Effector memory CD8-positive, alpha-beta T cell (primary cell): Measurements from ENCODE around the gene H6PD.

Source experiments
- ATAC-seq: fragments of 150-1000 bp; cut with Tn5 transposase; replicated peaks from 2 replicates; pipeline ENCODE4 v1.10.0; 2021; ENCODE audit warnings: mild to moderate bottlenecking, moderate library complexity
- DNase-seq, 3 experiments: peaks; one replicate each; pipeline ENCODE4 v3.0.0; 2021
- H3K27ac Mint-ChIP-seq, 2 donors: one replicate each; pipeline ENCODE4 v1.8.0; 2022; ENCODE audit warnings: mild to moderate bottlenecking in 2 of 2, mixed read lengths in 2 of 2, moderate library complexity in 2 of 2
- H3K27me3 Mint-ChIP-seq, 2 donors: one replicate each; pipeline ENCODE4 v1.8.0; 2022; ENCODE audit warnings: mixed read lengths in 2 of 2
- H3K36me3 Mint-ChIP-seq: one replicate; pipeline ENCODE4 v1.8.0; 2022; ENCODE audit warnings: mild to moderate bottlenecking, moderate library complexity, mixed read lengths; ENCODE audit not compliant: insufficient read depth
- H3K4me1 Mint-ChIP-seq, 2 donors: one replicate each; pipeline ENCODE4 v1.8.0; 2022; ENCODE audit warnings: low read depth in 2 of 2, mixed read lengths in 2 of 2
- H3K4me3 Mint-ChIP-seq, 2 donors: one replicate each; pipeline ENCODE4 v1.8.0; 2022; ENCODE audit warnings: mild to moderate bottlenecking in 2 of 2, mixed read lengths in 2 of 2, moderate library complexity in 2 of 2
- H3K9me3 Mint-ChIP-seq, 2 donors: one replicate each; pipeline ENCODE4 v1.8.0; 2022; ENCODE audit warnings: mixed read lengths in 2 of 2

H6PD gene

GRCh38 chr1:9238550-9238949, 4.0 kb downstream of the H6PD start:
- peaks cover 32 to 41% of the 10 kb centered on the region in 2 donors for H3K4me1 Mint-ChIP-seq
- no peaks in the 10 kb centered on the region for H3K9me3 Mint-ChIP-seq
- ATAC-seq (no peak), DNase-seq (no peak)
- H3K27ac Mint-ChIP-seq, result peak overlapping the region in 1 of 2 donors; percentile 22
- no peaks in the 10 kb centered on the region for H3K27me3 Mint-ChIP-seq
- H3K36me3 Mint-ChIP-seq, result peaks cover 11% of the 10 kb centered on the region
- H3K4me3 Mint-ChIP-seq, result no peak overlapping the region

DNA sequence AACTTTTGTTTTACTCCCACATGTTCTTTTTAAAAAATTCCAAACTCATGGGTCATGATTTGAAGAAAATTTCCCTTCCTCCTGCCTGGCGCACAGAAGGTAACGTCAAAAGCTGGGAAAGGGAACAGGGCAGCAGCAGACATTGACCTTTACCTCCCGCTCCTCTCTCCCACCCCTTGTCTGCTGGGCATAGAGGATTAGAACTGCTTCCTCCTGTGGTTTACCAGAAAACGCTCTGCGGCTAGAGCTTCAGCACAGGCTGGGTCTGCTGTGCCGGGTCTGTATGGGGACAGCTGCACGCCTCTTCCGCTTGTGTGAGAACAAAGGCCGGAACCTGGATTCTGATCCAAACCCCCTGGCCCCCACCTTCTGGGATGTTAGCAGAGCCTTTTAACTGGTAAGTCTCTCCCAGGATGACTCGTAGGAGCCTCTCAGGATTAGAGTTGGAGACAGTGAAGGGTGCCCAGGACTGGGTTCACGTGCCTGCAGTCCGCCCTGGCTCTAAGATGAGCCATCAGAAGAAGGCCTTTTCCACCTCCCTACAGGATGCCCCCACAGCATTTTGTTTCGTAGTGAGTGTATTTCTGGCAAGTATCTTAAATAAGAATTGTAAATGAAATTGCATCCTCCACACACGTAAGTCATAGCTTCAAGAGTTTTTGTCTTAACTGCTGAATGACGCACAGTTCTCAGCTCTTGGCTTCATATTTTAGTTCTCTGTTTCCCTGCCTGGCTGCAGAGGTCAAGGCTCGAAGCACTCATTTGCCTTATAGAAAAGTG, 5.2 kb downstream of the H6PD start:
- peak; percentile 50 for ATAC-seq
- H3K27me3 Mint-ChIP-seq, result no peaks in the 10 kb centered on the region
- no peaks in the 10 kb centered on the region for H3K9me3 Mint-ChIP-seq
- peak overlapping the region; percentile 31 to 38 for H3K27ac Mint-ChIP-seq
- peak overlapping the region; percentile 62 for H3K4me3 Mint-ChIP-seq
- DNase-seq, result peak in 2 of 3 experiments; percentile 15 to 19
- peaks cover 32 to 45% of the 10 kb centered on the region in 2 donors for H3K4me1 Mint-ChIP-seq
- H3K36me3 Mint-ChIP-seq, result peaks cover 6% of the 10 kb centered on the region

DNA sequence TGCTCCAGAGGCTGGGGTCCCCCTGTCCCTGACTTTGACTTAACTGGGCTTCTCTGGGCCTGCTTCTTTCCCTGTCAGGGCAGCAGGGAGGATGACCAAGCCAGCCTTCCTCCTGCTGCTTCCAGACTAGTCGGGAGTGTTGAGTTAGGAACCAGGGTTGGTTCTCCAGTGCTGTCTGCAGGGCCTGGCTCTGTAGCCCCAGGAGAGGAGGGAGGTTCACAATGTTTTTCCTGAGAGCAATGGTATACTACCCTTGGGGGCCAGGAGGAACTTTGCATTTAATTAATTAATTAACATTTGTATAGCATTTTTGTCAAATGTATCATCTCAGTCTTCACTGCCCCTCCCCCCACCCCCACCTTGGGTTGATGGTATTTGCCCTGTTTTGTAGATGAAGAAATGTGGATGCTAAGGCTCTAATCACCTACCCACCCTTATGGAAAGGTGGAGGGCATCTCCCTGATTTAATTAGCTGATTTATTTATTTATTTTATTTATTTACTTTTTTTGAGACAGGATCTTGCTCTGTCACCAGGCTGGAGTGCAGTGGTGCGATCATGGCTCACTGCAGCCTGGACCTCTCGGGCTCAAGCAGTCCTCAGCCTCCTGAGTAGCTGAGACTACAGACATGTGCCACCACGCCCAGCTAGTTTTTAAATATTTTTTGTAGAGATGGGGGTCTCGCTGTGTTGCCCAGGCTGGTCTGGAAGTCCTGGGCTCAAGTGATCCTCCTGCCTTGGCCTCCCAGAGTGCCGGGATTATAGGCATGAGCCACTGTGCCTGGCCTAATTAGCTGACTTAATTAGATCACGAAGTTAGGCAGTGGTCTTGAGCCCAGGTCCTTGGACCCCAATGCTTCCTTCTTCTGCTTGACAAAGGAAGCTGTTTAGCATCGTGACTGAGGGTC, 6.6 kb downstream of the H6PD start:
- no peak for ATAC-seq
- H3K27ac Mint-ChIP-seq, result peak overlapping the region in 1 of 2 donors; percentile 31
- H3K4me1 Mint-ChIP-seq, result peaks cover 31 to 41% of the 10 kb centered on the region in 2 donors

GRCh38 chr1:9241891-9242290, 7.3 kb downstream of the H6PD start:
- peaks cover 3% of the 10 kb centered on the region for H3K36me3 Mint-ChIP-seq
- ATAC-seq, result no peak
- peak overlapping the region in 1 of 2 donors; percentile 35 for H3K27ac Mint-ChIP-seq
- no peaks in the 10 kb centered on the region for H3K27me3 Mint-ChIP-seq
- no peak for DNase-seq
- no peak overlapping the region for H3K4me3 Mint-ChIP-seq
- H3K4me1 Mint-ChIP-seq, result peaks cover 31 to 41% of the 10 kb centered on the region in 2 donors
- no peaks in the 10 kb centered on the region for H3K9me3 Mint-ChIP-seq

More for the DNA sequence above, 6.6 kb downstream of the H6PD start:
- H3K36me3 Mint-ChIP-seq, result peaks cover 3% of the 10 kb centered on the region
- no peak for DNase-seq
- no peaks in the 10 kb centered on the region for H3K9me3 Mint-ChIP-seq
- H3K27me3 Mint-ChIP-seq, result no peaks in the 10 kb centered on the region
- H3K4me3 Mint-ChIP-seq, result no peak overlapping the region

DNA sequence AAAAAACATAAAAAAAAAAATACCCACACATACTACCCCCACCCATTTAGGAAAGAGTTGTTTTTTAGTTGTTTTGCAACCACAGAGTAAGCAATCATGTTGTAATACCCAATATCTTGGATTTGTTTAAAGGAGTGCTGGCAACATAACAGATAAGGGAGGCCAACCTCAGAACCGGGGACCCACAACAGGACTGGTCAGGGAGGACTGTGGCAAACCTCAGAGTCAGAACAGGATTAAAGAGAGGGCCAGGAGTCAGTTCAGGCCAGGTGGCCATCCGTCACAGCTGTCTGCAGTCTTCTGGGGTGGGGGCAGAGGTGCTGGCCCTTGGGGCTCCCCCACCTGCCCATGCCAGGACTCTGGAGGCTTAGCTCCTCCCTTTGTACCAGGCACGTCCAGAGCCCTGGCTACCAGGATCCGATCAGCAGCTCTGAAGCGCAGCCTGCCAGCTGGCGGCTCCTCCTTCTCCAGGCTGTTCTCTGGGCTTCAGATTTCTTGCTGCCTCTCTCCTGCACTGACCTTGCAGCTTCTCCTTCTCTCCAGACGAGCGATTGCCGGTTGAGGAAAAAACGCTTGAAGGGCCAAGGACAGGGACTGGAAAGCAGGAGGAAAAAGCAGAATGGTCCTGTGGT, 7.9 kb downstream of the H6PD start:
- ATAC-seq (no peak), DNase-seq (no peak)
- H3K27me3 Mint-ChIP-seq, result no peaks in the 10 kb centered on the region
- H3K4me3 Mint-ChIP-seq, result no peak overlapping the region
- H3K27ac Mint-ChIP-seq, result peak overlapping the region in 1 of 2 donors; percentile 35
- H3K9me3 Mint-ChIP-seq, result no peaks in the 10 kb centered on the region
- H3K4me1 Mint-ChIP-seq, result peaks cover 29 to 41% of the 10 kb centered on the region in 2 donors
- H3K36me3 Mint-ChIP-seq, result peaks cover 3% of the 10 kb centered on the region

- Mint-ChIP-seq H3K9me3 (no peaks in the 10 kb centered on the region), H3K4me3 (no peak overlapping the region), H3K27ac (no peak overlapping the region), H3K4me1 (peaks cover 27 to 37% of the 10 kb centered on the region in 2 donors), H3K27me3 (no peaks in the 10 kb centered on the region), H3K36me3 (no peaks in the 10 kb centered on the region)
- no peak for DNase-seq
- no peak for ATAC-seq
These were observed 8.6 kb downstream of the H6PD start for GRCh38 chr1:9243066-9243739.

- no peak overlapping the region for H3K27ac Mint-ChIP-seq
- H3K4me1 Mint-ChIP-seq, result peaks cover 21 to 30% of the 10 kb centered on the region in 2 donors
- H3K36me3 Mint-ChIP-seq, result no peaks in the 10 kb centered on the region
- no peak for ATAC-seq
- no peaks in the 10 kb centered on the region for H3K9me3 Mint-ChIP-seq
- H3K4me3 Mint-ChIP-seq, result no peak overlapping the region
- DNase-seq, result no peak
- no peaks in the 10 kb centered on the region for H3K27me3 Mint-ChIP-seq
These were observed 10.1 kb downstream of the H6PD start for GRCh38 chr1:9244501-9245229.

GRCh38 chr1:9245230-9245619, 10.7 kb downstream of the H6PD start:
- peaks cover 15 to 25% of the 10 kb centered on the region in 2 donors for H3K4me1 Mint-ChIP-seq
- H3K27ac Mint-ChIP-seq, result no peak overlapping the region
- no peak for DNase-seq
- H3K27me3 Mint-ChIP-seq, result no peaks in the 10 kb centered on the region
- H3K4me3 Mint-ChIP-seq, result no peak overlapping the region
- H3K36me3 Mint-ChIP-seq, result no peaks in the 10 kb centered on the region
- no peaks in the 10 kb centered on the region for H3K9me3 Mint-ChIP-seq
- no peak for ATAC-seq

DNA sequence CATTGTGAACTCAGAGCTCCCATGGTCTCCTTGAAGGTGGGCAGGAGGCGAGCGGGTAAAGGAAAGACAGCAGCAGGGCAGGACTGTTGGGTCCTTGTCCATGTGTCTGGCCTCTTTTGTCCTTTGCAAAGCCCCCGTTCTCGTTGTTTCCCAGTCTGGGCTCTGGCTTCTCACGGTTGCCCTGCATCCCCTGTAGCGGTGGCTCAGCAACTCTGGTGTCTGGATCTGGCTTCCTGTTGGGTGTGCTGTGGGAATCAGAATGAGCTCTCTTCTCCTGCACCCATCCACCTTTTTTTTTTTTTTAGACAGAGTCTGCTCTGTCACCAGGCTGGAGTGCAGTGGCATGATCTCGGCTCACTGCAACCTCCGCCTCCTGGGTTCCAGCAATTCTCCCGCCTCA, 11.1 kb downstream of the H6PD start:
- H3K9me3 Mint-ChIP-seq, result no peaks in the 10 kb centered on the region
- no peak for ATAC-seq
- peaks cover under 1% of the 10 kb centered on the region for H3K36me3 Mint-ChIP-seq
- no peak overlapping the region for H3K4me3 Mint-ChIP-seq
- no peak for DNase-seq
- peaks cover 11 to 22% of the 10 kb centered on the region in 2 donors for H3K4me1 Mint-ChIP-seq
- no peaks in the 10 kb centered on the region for H3K27me3 Mint-ChIP-seq
- no peak overlapping the region for H3K27ac Mint-ChIP-seq

DNA sequence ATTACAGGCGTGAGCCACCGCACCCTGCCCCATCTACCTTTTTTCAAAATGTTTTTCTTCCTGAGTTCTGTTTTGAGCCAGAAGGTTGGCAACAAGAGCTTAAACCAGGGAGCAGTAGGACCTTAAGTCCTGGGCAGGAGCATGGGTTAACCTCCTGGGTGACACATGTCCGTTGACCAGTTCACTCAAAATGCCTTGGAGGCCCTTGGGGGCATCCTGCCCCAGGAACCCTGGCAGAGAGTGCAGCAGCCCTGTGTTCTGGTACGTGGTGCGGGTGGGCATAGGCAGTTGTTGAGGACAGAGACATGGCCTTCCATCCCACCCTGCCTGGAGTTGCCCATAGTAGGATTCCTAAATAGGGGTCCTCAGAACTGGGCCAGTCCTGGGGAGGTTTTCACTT, 11.6 kb downstream of the H6PD start:
- Mint-ChIP-seq H3K4me3 (no peak overlapping the region), H3K4me1 (peaks cover 11 to 19% of the 10 kb centered on the region in 2 donors), H3K9me3 (no peaks in the 10 kb centered on the region), H3K27me3 (no peaks in the 10 kb centered on the region), H3K36me3 (peaks cover 2% of the 10 kb centered on the region), H3K27ac (no peak overlapping the region)
- no peak for ATAC-seq
- DNase-seq, result no peak

DNA sequence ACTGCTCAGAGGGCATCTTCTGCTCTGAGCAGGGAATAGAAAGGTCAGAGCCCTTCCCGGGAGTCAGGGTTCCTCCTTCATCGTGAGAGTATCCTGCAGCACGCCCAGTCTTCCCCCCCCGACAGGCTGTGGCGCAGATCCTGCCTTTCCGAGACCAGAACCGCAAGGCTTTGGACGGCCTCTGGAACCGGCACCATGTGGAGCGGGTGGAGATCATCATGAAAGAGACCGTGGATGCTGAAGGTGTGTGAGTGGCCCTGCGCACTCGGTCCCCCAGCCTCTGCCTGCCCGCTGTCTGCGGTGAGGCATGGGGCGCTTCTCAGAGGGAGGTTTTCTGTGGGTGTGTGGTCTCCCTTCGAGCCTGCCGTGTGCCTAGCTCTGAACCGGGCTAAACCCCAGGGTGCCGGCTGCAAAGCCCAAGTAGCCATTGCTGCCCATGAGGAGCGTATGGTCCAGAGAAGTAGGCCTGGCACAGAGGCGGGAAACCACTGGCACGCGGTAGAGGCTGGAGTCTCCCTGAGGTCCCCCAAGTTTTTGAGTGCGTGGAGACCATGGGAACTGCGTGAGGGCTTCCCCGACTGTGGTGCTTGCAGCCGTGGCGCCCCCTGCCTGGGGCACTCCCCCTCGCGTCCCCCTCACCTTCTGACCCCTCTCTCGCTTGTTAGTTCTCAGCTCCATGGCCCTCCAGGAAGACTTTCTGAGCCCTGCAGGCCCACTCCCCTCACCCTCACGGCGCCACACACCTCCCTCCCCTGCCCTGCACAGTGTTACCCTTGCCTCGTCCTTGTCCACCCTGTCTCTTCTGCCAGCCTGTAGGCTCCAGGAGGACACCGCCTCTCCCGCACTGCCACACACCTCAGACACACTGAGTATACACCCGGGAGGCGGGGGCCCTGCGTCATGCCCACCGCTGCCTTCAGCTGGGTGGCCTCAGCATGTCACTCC, 12.5 kb downstream of the H6PD start:
- H3K9me3 Mint-ChIP-seq, result no peaks in the 10 kb centered on the region
- no peaks in the 10 kb centered on the region for H3K27me3 Mint-ChIP-seq
- ATAC-seq (no peak), DNase-seq (no peak)
- H3K36me3 Mint-ChIP-seq, result peaks cover 2% of the 10 kb centered on the region
- H3K4me3 Mint-ChIP-seq, result no peak overlapping the region
- H3K27ac Mint-ChIP-seq, result no peak overlapping the region
- peaks cover 11 to 19% of the 10 kb centered on the region in 2 donors for H3K4me1 Mint-ChIP-seq

- Mint-ChIP-seq H3K36me3 (peaks cover 4% of the 10 kb centered on the region), H3K27me3 (no peaks in the 10 kb centered on the region), H3K27ac (peak overlapping the region in 1 of 2 donors; percentile 11), H3K9me3 (no peaks in the 10 kb centered on the region), H3K4me1 (peaks cover 13 to 17% of the 10 kb centered on the region in 2 donors), H3K4me3 (no peak overlapping the region)
- DNase-seq (no peak), ATAC-seq (no peak)
These were observed 13.3 kb downstream of the H6PD start for GRCh38 chr1:9247894-9248293.
